GM23248 (cell line): ENCODE results near the gene GMEB2.

Source experiments
- EZH2 ChIP-seq: fragments of 200-600 bp; sonication (generic); IDR thresholded peaks from 2 replicates; pipeline ENCODE4 v1.6.1; 2018; ENCODE audit warnings: antibody characterized with exemption, mild to moderate bottlenecking; ENCODE audit not compliant: insufficient read depth, poor library complexity, severe bottlenecking
- EZH2phosphoT487 ChIP-seq: fragments of 200-600 bp; sonication (generic); IDR thresholded peaks from 2 replicates; pipeline ENCODE4 v1.6.1; 2018; ENCODE audit warnings: antibody characterized with exemption, moderate library complexity, mild to moderate bottlenecking, low read depth; ENCODE audit not compliant: insufficient read depth

DNA sequence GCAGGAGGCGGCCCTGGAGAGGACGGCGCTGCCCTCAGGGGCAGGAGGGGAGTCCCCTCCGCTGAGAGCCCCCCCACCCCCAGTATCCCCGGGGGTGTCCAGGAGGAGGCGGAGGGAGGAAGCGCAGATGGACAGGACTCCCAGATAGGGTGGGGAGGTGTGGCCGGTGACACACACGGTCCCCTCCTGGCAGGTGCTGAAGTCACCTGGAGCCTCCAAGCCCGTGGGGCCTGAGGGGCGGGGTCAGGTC, 25.0 kb upstream of the GMEB2 start:
- no peak for TF ChIP-seq EZH2
- TF ChIP-seq EZH2phosphoT487: no peak
